T-helper 1 cell (primary cell): Measurements from ENCODE around the gene PSMB9.
A peak's percentile ranks its signal among the peaks of the same experiment; 100 is the strongest.

Experiments
- DNase-seq, 5 donors: peaks; one replicate each; pipeline ENCODE4 v3.0.0-alpha.2; 2012 to 2020

PSMB9 gene

DNA sequence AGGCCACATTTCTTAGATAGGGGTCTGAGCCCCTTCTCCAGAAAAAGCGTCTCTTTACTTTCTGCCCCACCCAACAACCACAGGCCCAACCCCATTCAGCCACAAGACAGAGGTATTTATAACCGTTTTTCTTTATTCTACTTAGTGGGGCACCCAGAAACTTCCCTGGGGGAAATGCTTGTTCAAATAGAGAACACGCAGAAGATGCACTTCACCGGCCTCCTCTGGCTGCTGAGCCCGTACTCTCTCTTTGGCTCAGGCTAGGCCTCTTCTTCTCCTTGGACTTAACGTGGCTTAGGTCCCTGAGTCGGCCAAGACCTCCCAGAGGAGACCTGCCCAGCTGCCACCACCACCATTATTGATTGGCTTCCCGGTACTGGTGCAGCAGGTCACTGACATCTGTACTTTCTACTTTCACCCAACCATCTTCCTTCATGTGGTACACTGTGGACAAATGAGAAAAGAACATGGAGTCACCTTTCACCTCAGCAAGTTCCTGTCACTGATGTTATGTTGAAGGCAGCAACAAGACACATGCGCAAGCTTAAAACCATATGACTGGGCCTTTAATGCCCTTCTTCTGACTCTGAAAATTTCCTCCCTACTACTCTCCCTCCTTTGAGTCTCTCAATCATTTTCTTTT lies 13.3 kb upstream of the PSMB9 start:
- DNase-seq: peak in 1 of 5 donors; percentile 81

DNA sequence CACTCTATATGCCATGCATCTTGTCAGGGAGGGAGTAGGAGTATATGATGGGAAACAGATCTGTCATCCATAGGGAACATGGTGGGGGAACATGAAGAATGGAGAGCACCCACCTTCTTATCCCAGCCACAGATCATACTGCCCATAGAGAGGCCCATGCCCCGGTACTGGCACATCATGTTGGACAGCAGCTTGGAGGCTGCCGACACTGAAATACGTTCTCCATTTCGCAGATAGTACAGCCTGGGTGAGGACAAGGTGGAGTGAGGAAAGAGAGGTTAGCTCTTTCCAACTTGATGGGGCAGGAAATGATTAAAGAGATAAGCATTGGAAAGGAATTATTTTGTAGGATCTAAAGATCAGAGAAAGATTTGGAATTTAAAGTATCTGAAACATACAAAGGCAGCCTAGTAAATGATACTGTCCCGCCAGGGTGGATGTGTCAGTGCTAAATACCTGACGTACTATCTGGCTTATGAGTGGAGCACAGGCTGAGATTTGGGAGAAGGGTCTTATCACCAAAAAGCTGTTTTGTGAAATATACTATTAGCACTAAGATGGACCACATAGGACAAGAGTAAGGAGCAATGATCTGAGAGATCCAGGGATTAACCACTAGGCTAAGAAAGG lies 11.9 kb upstream of the PSMB9 start:
- no peak for DNase-seq

DNA sequence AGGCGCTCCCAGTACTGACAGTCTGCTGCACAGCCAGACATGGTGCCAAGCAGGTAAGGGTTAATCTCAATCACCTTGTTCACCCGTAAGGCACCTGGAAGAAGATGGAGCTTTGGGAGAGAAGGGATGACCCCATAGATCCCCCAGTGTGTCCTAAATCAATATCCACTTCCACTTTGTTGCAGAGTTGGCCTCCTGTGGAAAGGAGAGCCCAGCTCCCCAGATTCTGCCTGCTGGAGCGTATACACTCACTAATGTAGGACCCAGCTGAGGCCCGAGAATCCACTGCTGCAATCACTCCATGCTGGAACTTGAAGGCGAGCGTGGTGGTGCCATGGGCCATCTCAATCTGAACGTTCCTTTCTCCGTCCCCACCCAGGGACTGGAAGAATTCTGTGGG lies 11.3 kb upstream of the PSMB9 start:
- no peak for DNase-seq

DNA sequence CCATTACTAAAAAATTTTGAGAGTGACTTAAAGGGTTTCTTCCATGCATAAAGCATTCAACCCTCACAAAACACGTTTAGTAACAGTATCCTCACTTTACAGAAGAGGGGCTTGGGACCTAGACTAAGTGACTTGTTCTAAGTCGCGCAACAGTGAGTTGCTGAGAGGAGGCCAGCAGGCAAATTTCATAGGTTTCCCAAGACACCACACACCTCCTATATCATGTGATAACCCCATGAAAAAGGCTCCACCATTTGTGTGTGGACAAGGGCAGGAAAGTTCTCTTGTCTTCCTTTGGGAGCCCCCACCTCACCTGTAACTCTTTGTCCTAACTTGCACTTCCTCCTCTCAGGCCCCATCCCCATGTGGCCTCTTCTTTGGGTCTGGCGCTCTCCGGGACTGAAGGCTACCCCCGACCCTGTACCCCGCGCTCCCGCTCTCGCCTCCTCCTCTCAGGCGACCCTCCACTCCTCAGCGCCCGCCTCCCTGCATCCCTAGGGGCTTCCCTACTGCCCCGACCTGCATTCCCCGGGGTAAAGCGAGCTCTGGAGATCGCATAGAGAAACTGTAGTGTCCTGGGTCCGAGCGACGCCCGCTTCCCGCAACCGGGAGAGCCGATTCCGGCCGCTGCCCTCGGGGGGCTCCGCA lies 10.5 kb upstream of the PSMB9 start:
- no peak for DNase-seq

DNA sequence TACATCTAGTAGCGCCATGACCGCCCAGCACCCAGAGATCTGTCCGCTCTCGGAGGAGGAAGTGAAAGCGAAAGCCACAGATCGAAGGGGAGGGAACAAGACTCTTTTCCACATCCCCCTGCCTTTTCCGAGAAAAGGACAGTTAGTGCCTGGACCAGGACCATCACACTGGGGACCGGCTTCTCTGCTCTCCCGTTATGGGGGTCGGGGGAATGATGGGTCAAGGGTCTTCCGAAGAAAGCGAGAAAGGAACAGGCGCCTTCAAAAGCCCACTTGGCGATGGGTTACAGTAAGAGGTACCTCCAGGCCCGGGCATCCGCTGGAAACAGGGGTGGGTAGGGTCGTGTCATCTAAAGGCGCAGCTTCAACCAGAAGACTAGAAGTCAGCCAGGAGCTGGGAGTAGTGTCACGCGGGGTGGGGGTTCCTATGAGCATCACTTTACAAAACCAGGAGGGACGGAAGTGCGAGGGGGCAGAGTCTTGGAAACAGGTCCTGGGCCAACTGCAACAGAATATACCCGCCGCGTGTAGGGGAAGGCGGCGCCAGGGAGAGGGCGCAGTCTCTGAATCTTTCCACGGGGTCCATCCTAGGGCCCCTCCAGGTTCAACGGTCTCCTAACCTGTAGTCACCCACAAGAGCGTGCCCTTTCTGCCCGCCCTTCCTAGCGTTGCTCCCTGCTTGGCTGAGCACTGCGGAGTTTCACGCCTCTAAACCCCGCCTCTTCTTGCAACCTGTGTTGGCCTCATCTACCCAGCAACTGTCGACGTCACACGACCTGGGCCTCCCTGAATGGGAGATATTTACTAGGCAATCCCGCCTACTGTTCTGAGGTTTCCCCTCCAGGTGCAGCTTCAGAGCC lies 9.8 kb upstream of the PSMB9 start, which contains the start of gene PSMB8:
PSMB8 (minus strand) TSS at position 69 of the 860 bp plus-strand sequence; CDS start at position 18, 51 bp downstream.
- DNase-seq: peak; percentile 89 to 99 (median 96)

DNA sequence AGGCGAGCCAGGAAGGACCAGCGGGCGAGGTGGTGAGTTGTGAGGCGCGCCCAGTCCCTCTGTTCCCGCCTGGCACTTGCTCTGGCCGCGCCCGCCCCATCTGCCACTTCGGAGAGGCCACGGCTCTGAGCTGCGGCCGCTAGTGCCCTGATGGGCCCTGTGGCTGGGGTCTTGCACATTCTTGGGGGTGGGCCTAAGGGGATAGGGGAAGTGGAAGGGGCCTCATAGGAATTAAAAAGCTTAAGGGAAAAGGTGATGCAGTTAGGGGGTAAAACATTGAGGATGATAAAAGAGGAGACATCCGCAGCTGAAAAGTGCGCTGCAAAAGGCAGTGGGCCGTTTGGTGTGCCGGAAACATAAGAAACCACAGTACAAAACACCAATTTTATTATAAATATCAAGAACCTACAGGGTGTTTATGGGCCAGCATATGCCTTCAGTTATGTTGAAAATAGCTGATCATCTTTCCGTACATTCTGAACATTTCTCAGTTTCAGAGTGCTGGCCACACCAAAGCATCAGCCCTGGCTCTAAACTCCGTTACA lies 9.1 kb upstream of the PSMB9 start:
- no peak for DNase-seq

DNA sequence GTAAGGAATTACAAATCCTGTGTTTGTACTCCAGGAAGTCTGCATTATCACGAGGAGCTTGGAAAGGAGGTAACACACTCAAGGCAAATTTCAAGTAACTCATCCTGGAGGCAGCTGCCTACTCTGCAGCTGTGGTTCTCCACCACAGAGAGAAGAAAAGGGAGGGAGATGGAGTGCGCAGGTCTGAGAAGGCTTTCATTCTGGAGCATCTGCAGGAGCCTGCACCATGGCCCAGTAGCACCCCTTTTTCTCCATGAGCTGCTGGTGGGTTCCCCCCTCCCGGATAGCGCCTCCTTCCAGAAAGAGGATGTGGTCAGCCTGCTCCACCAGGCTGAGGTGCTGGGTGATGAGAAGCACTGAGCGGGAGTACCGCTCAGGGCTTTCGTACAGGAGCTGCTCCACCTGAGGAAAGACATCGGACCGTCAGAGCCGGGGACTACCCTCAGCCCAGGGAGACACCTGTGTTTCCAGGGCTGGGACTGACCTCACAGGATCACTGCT lies 8.6 kb upstream of the PSMB9 start:
- DNase-seq: peak in 2 of 5 donors; percentile 36 to 71

DNA sequence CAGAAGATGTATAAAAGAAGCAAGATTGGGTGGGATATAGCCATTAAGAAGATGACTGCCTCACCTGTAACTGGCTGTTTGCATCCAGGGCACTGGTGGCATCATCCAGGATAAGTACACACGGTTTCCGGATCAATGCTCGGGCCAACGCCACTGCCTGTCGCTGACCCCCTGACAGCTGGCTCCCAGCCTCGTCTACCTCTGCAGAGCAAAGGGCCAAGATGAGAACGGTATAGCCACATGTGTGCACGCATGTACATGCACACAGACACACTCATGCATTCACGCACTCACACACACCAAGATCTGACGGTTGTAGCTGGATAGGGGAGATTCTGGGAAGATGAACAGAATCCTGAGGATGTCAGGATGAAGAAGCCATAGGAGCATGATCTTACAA lies 7.0 kb upstream of the PSMB9 start:
- DNase-seq: no peak

DNA sequence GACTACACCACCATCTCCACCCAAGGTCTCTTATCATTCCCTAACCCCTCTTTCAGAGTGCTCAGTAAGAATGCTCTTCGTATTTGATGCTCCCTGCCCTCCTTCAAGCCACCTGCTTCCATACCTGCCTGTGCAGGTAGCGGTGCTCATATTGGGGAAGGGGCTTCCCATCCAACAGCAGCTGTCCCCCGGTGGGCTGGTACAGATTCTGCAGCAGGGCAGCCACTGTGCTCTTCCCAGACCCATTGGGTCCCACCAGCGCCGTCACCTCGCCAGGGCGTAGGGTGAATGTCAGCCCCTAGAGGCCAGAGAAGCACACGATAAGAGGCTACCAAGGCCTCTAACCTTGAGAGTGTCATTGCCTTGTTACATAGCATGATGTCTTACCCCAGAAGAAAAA lies 6.2 kb upstream of the PSMB9 start:
- DNase-seq: no peak

DNA sequence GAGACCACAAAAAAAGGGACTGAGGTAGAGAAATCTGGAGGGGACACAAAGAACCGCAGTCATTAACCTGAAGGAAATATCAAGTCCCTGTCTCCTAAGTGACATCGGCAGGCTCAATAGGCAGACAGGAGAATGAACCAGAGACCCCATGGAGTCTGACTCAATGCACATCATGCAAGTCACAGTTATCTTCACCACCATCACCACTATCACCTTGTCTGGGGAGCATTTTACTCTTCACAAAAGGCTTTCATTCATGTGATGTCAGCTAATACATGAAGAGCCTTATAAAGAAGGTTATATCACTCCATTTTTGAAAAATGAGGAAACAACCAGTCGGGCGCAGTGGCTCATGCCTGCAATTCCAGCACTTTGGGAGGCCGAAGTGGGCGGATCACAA lies 4.9 kb upstream of the PSMB9 start:
- DNase-seq: no peak

DNA sequence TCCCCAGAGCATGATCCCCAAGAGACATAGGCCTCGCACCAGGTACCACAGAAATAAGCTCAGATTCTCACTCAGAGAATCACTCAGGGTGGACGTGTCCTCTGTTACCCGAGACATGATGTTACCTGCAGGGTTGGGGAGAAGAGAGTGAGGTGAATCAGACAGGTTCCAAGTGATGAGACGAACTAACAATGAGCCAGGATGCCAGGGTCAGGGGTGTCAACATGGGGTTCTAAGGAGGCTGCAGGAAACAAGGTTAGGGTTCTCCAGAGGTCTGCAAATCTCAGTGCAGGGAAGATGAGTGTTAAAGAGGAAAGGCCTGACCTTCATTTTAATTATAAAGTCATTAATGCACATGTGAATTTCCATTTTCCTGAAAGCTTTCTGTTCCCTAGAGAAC lies 3.0 kb upstream of the PSMB9 start:
- no peak for DNase-seq

DNA sequence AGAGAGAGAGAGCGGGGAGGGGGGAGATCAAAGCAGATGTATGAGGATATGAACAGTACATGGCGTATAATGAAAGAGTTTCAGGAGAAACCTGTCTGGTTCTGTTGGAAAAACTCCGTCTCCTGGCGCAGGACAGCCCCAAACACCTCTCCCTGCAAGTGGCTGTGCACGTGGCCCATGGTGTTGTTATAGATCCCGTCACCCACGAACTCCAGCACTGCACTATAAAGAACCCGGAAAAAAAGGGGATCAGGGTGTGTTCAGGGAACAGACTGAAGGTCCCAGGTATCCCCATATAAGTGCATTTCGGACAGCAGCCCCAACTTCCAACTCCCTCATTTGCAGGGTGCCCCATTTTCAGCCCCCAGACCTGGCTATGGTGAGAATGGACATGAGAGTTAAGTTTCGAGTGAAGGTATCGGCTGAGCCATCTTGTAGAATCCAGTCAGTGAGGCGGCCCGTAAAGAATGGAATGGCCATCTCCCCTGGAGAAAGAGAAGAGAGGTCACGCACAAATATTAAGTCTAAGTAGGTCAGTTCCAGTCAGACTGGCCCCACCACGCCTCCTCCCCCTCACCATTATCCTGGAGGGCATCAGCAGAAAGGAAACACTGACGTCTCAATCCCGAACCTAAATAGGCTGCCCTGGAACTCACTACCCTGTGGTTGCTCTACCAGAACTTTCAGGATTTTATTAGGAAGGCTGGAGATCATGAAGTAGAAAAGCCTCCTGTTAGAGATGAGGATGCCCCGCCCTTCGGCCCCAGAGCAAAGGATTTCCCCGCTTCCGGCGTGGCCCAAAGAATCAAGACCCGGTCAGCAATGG lies 1.8 kb upstream of the PSMB9 start:
- no peak for DNase-seq

DNA sequence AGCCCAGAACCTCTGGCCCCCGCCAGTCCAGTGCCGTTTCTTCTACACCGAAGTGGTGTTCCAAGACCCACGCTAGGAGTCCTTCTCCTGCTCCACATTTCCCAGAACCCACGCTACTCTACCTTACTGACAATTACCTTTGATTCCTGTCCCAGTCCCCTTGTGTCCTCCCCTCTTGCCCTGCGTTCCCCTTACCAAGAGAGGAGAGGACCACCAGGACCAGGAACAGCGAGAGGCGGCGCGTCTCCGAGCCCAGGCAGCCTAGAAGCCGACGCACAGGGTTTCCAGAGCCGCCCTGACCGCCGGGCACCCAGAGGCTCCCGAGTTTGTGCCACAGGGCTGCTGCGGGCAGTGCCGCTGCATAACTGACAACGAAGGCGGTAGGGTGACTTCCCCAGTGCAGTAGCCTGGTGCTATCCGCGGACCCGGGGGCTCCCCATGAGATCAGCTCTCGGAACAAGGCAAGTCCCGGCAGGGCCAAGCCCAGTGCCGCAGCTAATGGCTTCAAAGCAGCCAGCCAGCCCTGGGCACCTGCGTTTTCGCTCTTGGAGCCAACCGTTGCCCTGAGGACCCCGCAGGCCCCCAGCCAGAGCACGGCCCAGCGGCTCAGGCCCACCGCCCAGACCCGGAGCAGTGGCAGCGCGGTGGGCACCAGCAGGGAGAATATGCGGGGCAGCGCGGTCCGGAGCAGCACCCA lies 1.0 kb upstream of the PSMB9 start:
- peak; percentile 25 to 56 (median 47) for DNase-seq

DNA sequence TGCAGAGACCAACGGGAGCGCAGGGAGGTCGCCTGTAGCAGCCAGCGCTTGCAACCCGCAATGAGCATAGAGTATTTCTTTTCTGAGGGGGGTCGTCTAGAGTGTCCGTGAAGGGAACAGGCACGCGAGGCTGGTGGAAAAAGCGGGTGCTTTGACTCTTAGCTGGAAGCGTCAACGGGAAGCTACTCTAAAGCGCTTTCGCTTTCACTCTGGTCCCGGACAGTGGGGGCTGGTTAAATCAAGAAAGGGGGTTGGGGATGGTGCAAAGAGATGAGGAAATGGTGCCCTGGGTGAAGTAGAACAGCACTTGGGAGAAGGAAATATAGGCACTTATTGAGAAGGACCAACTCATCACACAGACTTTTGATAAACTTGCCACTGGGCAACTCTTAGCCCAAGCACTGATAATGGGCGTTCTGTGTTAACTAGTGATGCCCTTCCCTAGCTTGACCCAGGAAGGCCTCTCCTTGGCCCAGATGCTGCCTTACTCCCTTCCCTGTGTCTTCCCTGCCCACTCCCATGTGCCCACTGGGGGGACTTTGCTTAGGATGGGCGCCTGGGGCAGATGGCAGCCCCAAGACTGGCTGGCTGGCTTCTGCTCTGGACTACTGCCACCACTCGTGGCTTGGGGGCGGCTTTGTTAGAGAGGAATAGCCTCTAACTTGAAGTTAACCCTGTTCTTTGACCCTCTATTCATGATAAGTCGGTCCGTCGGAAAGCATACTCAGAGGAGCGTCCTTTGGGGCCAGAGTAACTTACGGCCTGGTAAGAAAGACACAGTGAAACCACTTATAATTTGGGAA lies 585 bp downstream of the PSMB9 start:
- DNase-seq: peak in 4 of 5 donors; percentile 34 to 72 (median 46)

DNA sequence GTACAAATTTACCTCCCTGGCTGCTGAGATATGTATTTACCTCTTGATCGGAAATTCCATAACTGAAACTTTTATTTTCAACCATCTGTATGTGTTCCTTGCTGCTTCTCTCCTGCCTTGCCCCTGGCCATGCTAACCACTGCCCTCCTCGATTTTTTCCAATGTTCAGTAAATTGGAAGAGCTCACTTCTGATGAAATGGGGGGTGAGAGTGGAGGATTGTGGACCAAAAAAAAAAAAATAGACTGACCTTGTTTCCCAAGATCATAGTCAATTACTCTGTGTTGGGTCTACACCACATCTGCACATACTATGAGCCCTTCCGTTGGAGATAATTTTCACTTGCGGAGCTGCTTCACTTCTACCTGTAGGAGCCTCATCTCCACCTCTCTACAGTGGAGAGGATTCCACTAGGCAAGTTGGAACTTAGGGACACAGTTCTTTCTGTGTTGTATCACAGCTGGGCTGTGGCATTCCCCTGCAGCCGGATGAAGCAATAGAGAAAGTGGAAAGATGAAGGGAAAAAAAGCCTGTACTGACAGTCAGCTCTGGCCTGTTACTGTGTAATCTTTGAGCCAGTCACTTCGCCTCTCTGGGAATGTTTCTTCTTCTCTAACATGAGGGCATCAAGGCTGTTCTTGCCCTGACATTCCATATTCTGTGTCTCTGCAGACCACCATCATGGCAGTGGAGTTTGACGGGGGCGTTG lies 1.6 kb downstream of the PSMB9 start:
- DNase-seq: no peak

DNA sequence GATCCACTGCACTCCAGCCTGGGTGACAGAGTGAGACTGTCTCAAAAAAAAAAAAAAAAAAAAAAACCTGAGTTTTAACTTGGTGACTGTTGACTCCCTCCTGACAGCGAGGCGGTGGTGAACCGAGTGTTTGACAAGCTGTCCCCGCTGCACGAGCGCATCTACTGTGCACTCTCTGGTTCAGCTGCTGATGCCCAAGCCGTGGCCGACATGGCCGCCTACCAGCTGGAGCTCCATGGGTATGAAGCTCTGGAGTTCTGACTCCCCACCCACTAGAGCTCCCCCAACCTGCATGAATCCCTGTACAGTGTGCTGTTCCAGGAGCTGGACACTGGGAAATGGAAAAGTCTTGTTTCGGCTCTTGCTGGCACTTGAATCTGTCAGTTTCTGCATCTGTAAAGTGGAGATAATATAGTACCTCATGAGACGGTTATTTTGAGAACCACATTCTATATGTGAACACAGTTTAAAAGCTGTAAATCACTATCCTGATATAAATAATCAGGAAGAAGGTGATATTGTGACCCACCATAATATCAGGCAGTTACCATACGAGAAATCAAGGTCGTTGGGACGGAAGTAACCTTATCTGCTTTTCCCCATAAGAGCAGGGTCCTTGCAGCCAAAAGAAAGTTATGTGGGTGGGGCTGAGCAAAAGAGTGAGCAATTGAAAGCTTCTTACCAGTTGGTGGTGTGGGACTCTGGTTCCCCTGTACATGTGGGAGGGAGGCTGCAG lies 3.3 kb downstream of the PSMB9 start:
- DNase-seq: no peak

DNA sequence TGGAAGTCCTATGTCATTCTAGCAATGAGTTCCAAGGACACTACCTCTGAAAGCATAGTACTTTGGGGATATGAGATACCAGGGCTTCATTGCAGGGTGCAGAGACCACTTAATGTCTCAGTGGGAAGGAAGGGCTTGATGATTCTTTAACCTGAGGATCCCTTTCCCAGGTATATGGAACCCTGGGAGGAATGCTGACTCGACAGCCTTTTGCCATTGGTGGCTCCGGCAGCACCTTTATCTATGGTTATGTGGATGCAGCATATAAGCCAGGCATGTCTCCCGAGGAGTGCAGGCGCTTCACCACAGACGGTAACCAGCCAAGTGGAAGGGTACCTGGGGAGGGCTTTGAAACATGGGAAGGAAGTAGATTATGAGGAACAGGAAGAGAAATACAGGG lies 4.2 kb downstream of the PSMB9 start:
- DNase-seq: no peak

DNA sequence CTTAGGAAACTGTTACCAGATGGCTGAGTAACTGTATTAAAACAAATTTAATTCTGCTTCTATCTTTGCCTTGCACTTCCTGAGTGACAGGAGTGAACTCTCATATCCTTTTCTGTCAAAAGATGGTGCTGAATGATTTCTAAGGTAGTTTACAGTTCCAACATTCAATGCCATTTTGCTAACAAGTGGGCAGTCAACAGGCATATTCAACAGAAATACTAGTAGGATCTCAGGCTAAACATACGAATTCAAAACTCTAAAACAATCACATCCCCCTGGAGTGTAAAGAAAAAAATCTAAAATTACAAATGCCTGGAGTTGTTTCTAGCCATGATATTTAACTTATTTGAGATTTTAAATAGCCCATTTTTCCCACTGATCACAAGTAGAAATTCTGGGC lies 6.7 kb downstream of the PSMB9 start:
- DNase-seq: no peak

DNA sequence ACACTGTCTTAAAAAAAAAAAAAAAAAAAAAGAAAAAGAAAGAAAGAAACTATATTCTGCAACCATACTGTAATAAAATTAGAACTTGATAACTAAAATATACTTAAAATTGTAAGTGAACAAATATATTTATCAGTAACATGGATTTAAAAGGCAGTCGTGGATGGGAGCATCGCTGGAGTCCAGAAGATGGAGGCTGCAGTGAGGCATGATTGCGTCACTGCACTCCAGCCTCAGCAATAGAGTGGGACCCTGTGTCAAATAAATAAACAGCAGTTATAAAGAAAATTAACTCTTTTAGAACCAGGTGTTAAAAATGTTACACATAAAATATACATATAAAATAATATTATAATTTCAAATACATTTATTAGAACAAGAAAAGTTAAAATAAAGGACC lies 8.7 kb downstream of the PSMB9 start:
- DNase-seq: no peak
